ENCODE data around the gene SUMF2. TPM values are rescaled to one million over a fixed set of nuclear protein-coding genes. Genes with fewer than 3 reads are reported as not detected.
"Not testable (repeated sequence)": the region's sequence is repeated elsewhere in the genome, so short reads cannot be mapped to it uniquely, and the experiment has no call there.

The SUMF2 gene
- total RNA-seq, 1 donor: 209 TPM

DNA sequence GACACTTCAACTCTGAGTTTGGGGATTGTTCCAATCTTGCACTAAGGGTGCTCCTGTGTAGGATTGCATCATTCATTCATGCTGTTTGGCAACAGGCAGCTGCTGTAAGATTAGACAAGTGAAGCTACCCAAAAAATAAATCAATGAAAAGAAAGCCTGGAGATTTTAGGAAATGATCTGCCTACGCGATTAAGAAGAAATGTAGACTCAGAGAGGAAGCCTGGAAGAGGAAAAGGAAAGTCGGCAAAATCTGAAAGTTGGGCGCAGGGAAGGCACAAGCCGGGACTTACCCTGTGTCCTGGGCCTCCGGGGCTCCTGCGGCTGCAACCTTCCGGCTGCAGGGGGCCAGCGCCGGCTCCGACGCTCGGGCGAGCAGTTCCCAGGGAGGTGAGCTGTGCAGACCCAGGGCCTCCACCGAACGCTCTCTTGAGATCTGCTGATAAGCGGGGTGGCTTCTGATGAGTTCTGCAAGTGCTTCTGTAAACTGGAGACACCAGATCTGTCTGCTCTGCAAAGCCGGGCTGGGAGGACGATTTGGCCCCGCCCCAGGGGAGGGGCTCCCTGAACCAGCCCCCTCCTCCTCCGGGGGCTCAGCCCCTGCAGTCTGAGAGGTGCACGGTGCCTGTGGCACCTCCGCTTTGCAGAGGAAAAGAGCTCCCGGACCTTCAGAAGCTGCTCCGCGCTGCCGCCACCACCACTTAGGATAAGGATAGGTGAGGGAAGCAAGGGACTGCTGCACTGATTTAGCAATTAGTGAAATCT, 30.2 kb upstream of the SUMF2 start:
- DNase-seq (ENCODE audit: low read depth): peak; percentile 87
- TF ChIP-seq, protein P1, sequence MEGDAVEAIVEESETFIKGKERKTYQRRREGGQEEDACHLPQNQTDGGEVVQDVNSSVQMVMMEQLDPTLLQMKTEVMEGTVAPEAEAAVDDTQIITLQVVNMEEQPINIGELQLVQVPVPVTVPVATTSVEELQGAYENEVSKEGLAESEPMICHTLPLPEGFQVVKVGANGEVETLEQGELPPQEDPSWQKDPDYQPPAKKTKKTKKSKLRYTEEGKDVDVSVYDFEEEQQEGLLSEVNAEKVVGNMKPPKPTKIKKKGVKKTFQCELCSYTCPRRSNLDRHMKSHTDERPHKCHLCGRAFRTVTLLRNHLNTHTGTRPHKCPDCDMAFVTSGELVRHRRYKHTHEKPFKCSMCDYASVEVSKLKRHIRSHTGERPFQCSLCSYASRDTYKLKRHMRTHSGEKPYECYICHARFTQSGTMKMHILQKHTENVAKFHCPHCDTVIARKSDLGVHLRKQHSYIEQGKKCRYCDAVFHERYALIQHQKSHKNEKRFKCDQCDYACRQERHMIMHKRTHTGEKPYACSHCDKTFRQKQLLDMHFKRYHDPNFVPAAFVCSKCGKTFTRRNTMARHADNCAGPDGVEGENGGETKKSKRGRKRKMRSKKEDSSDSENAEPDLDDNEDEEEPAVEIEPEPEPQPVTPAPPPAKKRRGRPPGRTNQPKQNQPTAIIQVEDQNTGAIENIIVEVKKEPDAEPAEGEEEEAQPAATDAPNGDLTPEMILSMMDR (IDR thresholded peaks at IDR 0.05; ENCODE audit: insufficient read depth, low read depth, low read length): peak; percentile 37

DNA sequence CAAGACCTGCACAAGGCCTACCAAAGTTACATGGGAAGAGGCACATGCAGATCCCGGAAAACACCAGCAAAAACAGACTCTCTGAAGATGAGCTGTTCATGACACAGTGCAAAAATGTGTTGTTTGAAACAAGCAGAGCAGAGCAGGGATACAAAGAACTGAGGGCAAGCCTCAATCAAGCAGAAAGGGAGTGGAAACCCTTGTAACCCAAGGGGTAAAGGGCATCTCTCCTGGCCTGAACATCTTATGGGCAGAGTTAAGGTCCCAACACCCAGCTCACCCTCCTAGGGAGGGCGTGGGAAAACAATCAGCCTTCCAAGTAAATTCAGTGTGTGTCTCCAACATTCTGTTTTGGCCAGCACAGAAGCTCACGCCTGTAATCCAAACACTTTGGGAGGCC, 23.4 kb upstream of the SUMF2 start:
- no peak for DNase-seq (ENCODE audit: low read depth)
- TF ChIP-seq, protein P1 (IDR thresholded peaks at IDR 0.05; ENCODE audit: insufficient read depth, low read depth, low read length): no peak

More for the DNA sequence above, 30.2 kb upstream of the SUMF2 start:
- H3K4me3 ChIP-seq (ENCODE audit: low read depth, low read length): peak overlapping the region; percentile 72

DNA sequence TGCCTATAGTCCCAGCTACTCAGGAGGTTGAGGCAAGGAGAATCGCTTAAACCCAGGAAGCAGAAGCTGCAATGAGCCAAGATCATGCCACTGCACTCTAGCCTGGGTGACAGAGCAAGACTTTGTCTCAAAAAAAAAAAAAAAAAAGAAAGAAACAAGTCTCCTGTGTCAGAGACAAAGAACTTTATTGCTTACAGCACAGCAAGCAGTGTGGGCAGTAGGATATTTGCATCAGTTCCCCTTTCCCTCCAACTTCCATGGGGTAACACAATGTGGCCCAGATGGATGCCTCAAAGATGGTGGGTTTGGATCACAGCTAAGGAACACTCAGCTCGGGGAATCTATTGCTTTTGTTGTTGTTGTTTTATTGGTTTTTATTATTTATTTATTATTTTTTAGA, 18.3 kb upstream of the SUMF2 start:
- not testable (repeated sequence) for H3K4me3 ChIP-seq (ENCODE audit: low read depth, low read length); DNase-seq (ENCODE audit: low read depth)

More for the DNA sequence above, 23.4 kb upstream of the SUMF2 start:
- no peak overlapping the region for H3K4me3 ChIP-seq (ENCODE audit: low read depth, low read length)

DNA sequence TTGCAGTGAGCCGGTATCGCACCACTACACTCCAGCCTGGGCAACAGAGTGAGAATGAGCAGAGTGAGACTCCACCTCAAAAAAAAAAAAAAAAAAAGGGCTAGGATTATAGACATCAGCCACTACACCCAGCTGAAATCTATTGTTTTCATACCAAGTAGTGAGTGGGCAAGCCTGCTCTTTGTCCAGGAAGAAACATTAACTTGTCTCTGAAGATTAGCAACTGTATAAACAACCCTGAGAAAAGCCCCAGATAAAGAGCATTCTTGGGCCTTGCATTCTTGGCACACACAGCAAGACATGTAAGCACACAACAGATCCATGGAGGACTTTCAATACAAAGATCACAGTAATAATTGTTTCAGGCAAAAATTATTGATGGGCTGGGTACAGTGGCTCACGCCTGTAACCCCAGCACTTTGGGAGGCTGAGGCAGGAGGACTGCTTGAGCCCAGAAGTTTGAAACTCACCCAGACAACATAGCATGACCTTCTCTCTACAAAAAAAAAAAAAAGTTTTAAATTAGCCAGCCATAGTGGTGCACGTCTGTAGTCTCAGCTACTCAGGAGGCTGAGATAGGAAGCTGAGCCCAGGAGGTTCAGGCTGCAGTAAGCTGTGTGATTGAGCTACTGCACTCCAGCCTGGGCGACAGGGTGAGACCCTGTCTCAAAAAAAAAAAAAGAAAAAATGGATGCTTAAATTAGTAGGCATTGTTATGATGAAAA, 17.2 kb upstream of the SUMF2 start:
- TF ChIP-seq, protein P1 (IDR thresholded peaks at IDR 0.05; ENCODE audit: insufficient read depth, low read depth, low read length): no peak
- H3K4me3 ChIP-seq (ENCODE audit: low read depth, low read length): no peak overlapping the region
- DNase-seq (ENCODE audit: low read depth): peak; percentile 97

DNA sequence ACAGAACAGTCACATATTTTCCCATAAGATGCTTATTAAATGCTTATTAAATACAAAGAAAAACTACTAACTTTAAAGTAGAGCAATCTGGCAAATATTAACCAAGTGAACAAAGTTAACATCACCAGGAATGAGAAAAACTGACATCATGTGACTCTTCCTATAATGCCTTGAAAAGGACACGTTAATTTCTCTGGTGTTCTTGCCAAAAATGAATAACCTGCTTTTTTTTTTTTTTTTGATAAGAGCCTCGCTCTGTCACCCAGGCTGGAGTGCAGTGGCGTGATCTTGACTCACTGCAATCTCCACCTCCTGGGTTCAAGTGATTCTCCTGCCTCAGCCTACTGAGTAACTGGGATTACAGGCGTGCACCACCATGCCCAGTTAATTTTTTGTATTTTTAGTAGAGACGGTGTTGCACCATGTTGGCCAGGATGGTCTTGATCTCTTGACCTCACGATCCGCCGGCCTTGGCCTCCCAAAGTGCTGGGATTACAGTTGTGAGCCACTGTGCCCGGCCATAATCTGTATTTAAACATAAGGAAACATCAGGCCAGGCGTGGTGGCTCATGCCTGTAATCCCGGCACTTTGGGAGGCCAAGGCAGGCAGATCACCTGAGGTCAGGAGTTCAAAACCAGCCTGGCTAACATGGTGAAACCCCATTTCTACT, 16.5 kb upstream of the SUMF2 start:
- peak; percentile 55 for DNase-seq (ENCODE audit: low read depth)
- H3K4me3 ChIP-seq (ENCODE audit: low read depth, low read length): not testable (repeated sequence)

DNA sequence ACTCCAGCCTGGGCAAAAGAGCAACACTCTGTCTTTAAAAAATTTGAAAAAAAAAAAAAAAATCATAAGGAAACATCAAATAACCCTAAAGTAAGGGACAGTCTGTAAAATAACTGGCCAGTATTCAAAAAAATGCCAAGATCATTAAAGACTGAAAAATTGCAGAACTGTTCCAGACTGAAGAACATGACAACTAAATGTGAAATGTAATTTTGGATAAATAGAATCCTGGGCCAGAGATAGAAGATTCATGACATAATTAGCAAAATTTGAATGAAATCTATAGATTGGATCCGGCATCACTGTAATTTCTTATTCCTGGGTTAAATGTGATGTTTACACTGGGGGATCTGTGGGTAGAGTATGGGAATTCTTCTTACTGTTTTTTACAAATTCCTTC, 15.8 kb upstream of the SUMF2 start:
- TF ChIP-seq, protein P1 (IDR thresholded peaks at IDR 0.05; ENCODE audit: insufficient read depth, low read depth, low read length): no peak
- H3K4me3 ChIP-seq (ENCODE audit: low read depth, low read length): no peak overlapping the region
- no peak for DNase-seq (ENCODE audit: low read depth)

DNA sequence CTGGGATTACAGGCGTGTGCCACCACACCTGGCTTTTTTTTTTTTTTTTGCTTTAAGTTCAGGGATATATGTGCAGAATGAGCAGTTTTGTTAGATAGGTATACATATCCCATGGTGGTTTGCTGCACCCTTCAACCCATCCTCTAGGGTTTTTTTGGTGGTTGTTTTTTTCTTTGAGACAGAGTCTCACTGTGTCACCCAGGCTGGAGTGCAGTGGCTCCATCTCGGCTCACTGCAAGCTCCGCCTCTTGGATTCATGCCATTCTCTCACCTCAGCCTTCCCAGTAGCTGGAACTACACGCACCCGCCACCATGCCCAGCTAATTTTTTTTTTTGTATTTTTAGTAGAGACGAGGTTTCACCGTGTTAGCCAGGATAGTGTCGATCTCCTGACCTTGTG, 15.3 kb upstream of the SUMF2 start:
- not testable (repeated sequence) for DNase-seq (ENCODE audit: low read depth); H3K4me3 ChIP-seq (ENCODE audit: low read depth, low read length)

DNA sequence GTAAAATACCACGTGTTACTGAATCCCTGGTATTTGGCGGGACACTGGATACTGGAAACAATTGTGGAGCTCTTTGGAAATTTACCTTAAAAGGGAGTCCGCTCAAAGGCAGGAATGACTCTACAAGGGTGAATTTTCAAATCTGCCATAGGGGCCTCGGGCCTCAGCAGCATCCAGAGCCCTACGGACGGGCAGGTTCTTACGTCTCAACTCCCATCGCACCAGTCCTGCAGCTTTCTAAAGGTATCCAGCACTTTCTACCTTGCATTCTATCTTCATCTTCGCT, 13.1 kb upstream of the SUMF2 start:
- TF ChIP-seq, protein P1 (IDR thresholded peaks at IDR 0.05; ENCODE audit: insufficient read depth, low read depth, low read length): no peak
- H3K4me3 ChIP-seq (ENCODE audit: low read depth, low read length): peak overlapping the region; percentile 93
- DNase-seq (ENCODE audit: low read depth): no peak
